Lower lobe of right lung (tissue), 2 donors: ENCODE measurements around the gene ID1. TPM values are rescaled to one million over a fixed set of nuclear protein-coding genes. Genes with fewer than 3 reads are reported as not detected.
"Not testable (repeated sequence)": the region's sequence is repeated elsewhere in the genome, so short reads cannot be mapped to it uniquely, and the experiment has no call there.

Experiments
- ATAC-seq, 2 donors: fragments of 200-7000 bp; cut with Tn5 transposase; one replicate each; pipeline ENCODE4 v1.9.1; 2020 to 2022; ENCODE audit warnings: mild to moderate bottlenecking in 2 of 2, moderate library complexity in 2 of 2
- DNase-seq: peaks from one replicate; pipeline ENCODE4 v3.0.0-alpha.2; 2020
- H3K27ac ChIP-seq: fragments of 200-600 bp; one replicate; pipeline ENCODE4 v1.8.0; 2022
- H3K27me3 ChIP-seq: fragments of 200-600 bp; one replicate; pipeline ENCODE4 v1.8.0; 2022; ENCODE audit warnings: low read depth
- H3K36me3 ChIP-seq: fragments of 200-600 bp; one replicate; pipeline ENCODE4 v1.8.0; 2022; ENCODE audit warnings: mild to moderate bottlenecking
- H3K4me1 ChIP-seq: fragments of 200-600 bp; one replicate; pipeline ENCODE4 v1.8.0; 2022
- H3K4me3 ChIP-seq: fragments of 200-600 bp; one replicate; pipeline ENCODE4 v1.8.0; 2022; ENCODE audit warnings: mild to moderate bottlenecking
- H3K9me3 ChIP-seq: fragments of 200-600 bp; one replicate; pipeline ENCODE4 v1.8.0; 2022
- CTCF ChIP-seq: fragments of 200-600 bp; IDR thresholded peaks from one replicate; pipeline ENCODE4 v1.8.0; 2022; ENCODE audit warnings: antibody characterized with exemption, mild to moderate bottlenecking
- intact Hi-C: fragments of 100-400 bp; cut with DNase I; formaldehyde crosslinking; loops from one replicate; pipeline ENCODE4 v1.11.0; 2022
- total RNA-seq: library from RNA; stranded (reverse); fragmentation: NEBNext Ultra II Directional; extraction: Animal tissue kit (Norgen Biotek cat#: 25700); gene quantifications from one replicate; pipeline ENCODE4 v1.2.1, GENCODE V29; 2021
- donor health status: DM: no; HTN: yes; CAD: no; lungs with severe emphysema.

ID1 gene
- total RNA-seq, 1 donor from 2014 or later: 196 TPM

GRCh38 chr20:31617432-31618104 is 12.5 kb downstream of the ID1 start:
- H3K9me3 ChIP-seq: no peaks in the 10 kb centered on the region
- intact Hi-C loops: no loop called here
- no peaks in the 10 kb centered on the region for H3K36me3 ChIP-seq
- no peak for TF ChIP-seq CTCF
- DNase-seq (no peak), ATAC-seq (no peak)
- H3K4me3 ChIP-seq: no peak overlapping the region
- peaks cover 3% of the 10 kb centered on the region for H3K4me1 ChIP-seq
- no peak overlapping the region for H3K27ac ChIP-seq
- H3K27me3 ChIP-seq: no peaks in the 10 kb centered on the region

- ATAC-seq (no peak), DNase-seq (no peak)
- H3K36me3 ChIP-seq: no peaks in the 10 kb centered on the region
- intact Hi-C loops: no loop called here
- no peak overlapping the region for H3K4me3 ChIP-seq
- H3K9me3 ChIP-seq: no peaks in the 10 kb centered on the region
- no peak for TF ChIP-seq CTCF
- no peak overlapping the region for H3K27ac ChIP-seq
- H3K4me1 ChIP-seq: no peaks in the 10 kb centered on the region
- H3K27me3 ChIP-seq: no peaks in the 10 kb centered on the region
These were observed 15.2 kb downstream of the ID1 start for GRCh38 chr20:31620246-31620645.

GRCh38 chr20:31623123-31623505 is 18.0 kb downstream of the ID1 start:
- H3K27ac ChIP-seq, H3K4me3 ChIP-seq, intact Hi-C loops, ATAC-seq, DNase-seq, H3K27me3 ChIP-seq, H3K36me3 ChIP-seq, H3K9me3 ChIP-seq, H3K4me1 ChIP-seq: not testable (repeated sequence)

- ATAC-seq: peak in 1 of 2 donors; percentile 43
- H3K27me3 ChIP-seq, H3K4me1 ChIP-seq, H3K9me3 ChIP-seq, H3K4me3 ChIP-seq, DNase-seq, H3K36me3 ChIP-seq, H3K27ac ChIP-seq, intact Hi-C loops: not testable (repeated sequence)
These were observed 21.4 kb downstream of the ID1 start for GRCh38 chr20:31626534-31626933.

GRCh38 chr20:31628057-31628456 is 23.0 kb downstream of the ID1 start:
- H3K9me3 ChIP-seq, H3K4me1 ChIP-seq, H3K27ac ChIP-seq, H3K36me3 ChIP-seq, intact Hi-C loops, H3K27me3 ChIP-seq, ATAC-seq, DNase-seq, H3K4me3 ChIP-seq: not testable (repeated sequence)

- H3K9me3 ChIP-seq: no peaks in the 10 kb centered on the region
- no peak overlapping the region for H3K4me3 ChIP-seq
- intact Hi-C loops: no loop called here
- no peak for ATAC-seq
- no peak overlapping the region for H3K27ac ChIP-seq
- H3K27me3 ChIP-seq: no peaks in the 10 kb centered on the region
- peaks cover 5% of the 10 kb centered on the region for H3K4me1 ChIP-seq
- no peaks in the 10 kb centered on the region for H3K36me3 ChIP-seq
- no peak for TF ChIP-seq CTCF
- no peak for DNase-seq
These were observed 25.2 kb downstream of the ID1 start for GRCh38 chr20:31630187-31630790.

GRCh38 chr20:31632548-31633338 is 27.7 kb downstream of the ID1 start:
- H3K27ac ChIP-seq: peak overlapping the region; percentile 56
- H3K9me3 ChIP-seq: no peaks in the 10 kb centered on the region
- ATAC-seq: peak; percentile 4 to 8

More at GRCh38 chr20:31632548-31633338, 27.7 kb downstream of the ID1 start:
- no peak for DNase-seq
- no peaks in the 10 kb centered on the region for H3K36me3 ChIP-seq
- no peaks in the 10 kb centered on the region for H3K27me3 ChIP-seq
- H3K4me1 ChIP-seq: peaks cover 5% of the 10 kb centered on the region
- intact Hi-C loops: no loop called here
- no peak overlapping the region for H3K4me3 ChIP-seq
- no peak for TF ChIP-seq CTCF
